Airway epithelial cell (primary cell): ENCODE data around the gene OSBPL8. TPM values are rescaled to one million over a fixed set of nuclear protein-coding genes. Genes with fewer than 3 reads are reported as not detected.

Experiments used
- total RNA-seq: library from RNA; depleted of rRNA; stranded (reverse); fragments of >200 nt; gene quantifications from 2 replicates; pipeline ENCODE4 v1.2.3, GENCODE V29; 2015

OSBPL8 gene
- 40.4 and 48.3 TPM in 2 replicates for total RNA-seq

DNA sequence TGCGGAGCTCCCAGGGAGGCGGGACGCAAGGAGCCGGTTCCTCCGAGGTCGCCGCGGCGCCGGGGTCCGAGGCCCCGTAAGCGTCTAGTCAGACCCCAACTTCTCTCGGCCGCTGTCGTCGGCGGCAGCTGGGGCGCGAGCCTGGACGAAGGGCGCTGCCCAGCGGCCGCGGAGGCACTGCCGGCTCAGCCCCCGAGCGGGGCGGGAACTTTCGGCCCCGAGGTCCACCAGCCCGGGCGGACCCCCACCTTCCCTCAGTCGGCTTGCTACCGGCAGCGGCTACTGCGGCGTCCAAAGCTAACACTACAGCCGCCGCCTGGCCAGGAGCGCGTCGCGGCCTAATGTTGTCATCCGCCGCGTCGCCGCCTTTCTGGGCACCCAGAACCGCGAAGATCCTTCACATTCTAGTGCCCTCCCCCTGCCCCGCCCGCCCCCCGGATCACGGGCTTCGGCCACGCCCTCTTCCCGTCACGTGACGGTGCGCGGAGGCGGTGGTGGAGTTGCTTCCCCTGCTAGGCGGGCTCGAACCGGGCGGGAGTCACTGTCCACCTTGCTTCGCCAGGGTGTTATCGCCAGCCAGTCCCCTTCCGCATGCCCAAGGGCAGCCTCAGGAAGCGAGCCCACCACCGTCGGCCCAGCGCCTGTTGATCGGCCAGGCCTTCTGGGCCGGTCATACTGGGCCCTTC lies at the start of gene OSBPL8:
Gene OSBPL8, minus strand, starts transcription at position 372 of the 686 bp plus-strand sequence. CDS start 72,220 bp downstream, outside the sequence.

DNA sequence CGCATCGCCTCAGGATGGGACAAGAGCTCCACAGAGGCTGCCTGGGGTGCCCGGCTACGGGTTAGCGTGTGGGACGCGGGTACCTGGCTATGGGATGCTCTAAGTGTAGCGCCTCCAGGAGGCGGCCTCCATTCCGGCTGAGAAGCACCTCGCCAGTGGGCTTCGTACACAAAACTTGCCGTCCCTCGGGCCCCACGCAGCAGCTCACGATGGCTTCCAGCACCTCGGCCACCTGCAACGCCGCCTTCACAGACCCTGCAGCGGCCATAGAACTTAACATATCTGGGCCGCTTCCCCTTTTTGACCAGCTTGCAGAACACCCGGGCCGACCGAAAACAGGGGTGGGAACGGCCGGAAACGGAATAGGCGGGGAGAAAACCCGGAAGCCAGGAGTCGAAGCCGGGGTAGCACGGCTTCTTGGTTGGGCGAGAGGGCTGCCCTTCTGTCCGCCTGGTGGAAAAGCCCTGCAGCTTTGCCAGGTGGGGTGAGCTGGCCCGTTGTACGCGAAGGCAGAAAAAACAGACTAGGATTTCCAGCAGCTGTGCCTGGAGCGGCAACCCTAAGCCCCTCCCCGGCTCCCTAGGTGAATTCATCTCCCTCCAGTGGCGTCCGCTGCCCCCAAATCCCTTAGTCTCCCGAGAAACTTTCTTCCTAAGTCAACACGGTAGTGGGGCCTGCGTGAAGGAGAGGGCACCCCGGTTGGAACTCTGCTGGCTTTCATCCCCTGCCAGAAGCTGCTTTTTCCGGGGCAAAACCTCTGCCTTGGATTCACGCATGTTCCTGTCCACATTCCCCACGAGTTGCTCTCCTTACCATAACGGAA lies 211.3 kb downstream of the OSBPL8 start, which contains the start of gene BBS10:
Gene BBS10, minus strand, starts transcription at position 337 of the 823 bp plus-strand sequence. Its CDS starts 57 bp downstream, at position 280.

Other genes with a start within 250 kb of the OSBPL8 start
- 5.1 and 6.4 TPM in 2 replicates for gene BBS10, start 211.4 kb downstream of the OSBPL8 start, total RNA-seq
- 6.5 and 10.4 TPM in 2 replicates for gene ZDHHC17, start 204.3 kb upstream of the OSBPL8 start, total RNA-seq